Brain pericyte (primary cell): ENCODE data around the gene SULT1C2.
"Not testable (repeated sequence)": the region's sequence is repeated elsewhere in the genome, so short reads cannot be mapped to it uniquely, and the experiment has no call there.

Experiments
- DNase-seq: peaks from one replicate; pipeline ENCODE4 v3.0.0-alpha.2; 2012; ENCODE audit warnings: low read depth, low spot score

SULT1C2 gene

GRCh38 chr2:108349571-108349928, 60.9 kb downstream of the SULT1C2 start:
- DNase-seq, result no peak

DNA sequence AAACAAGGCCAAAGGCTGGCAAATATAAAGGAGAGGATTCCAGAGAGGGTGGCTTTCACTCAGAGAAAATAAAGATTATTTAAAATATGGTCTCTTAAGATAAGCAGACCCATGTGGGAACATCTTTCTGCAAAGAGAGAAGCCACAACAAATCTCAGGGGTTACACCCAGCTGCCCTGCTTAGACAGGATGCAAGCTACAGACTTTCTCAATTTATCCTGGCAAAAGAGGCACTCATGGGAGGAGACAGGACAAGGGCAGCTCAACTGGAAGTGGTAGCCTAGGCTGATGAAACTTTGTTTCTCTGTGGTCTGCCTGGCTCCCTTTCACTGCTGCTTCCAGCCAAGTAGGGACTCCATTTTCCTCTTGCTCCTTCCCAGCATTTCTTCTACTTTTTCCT, 63.2 kb downstream of the SULT1C2 start:
- no peak for DNase-seq

GRCh38 chr2:108354136-108354535, 65.4 kb downstream of the SULT1C2 start:
- DNase-seq, result no peak

GRCh38 chr2:108355906-108356734, 67.4 kb downstream of the SULT1C2 start:
- no peak for DNase-seq

DNA sequence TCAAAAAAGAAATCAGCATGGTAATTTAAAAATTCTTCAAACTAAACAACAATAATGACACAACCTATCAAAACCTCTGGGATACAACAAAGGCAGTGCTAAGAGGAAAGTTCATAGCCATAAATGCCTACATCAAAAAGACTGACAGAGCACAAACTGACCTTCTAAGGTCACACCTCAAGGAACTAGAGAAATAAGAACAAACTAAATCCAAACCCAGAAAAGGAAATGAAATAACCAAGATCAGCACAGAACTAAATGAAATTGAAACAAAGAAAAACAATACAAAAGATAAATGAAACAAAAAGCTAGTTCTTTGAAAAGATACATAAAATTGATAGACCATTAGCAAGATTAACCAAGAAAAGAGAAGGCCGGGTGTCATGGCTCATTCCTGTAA, 70.6 kb downstream of the SULT1C2 start:
- DNase-seq, result not testable (repeated sequence)
